ENCODE data around the gene SPATC1L.

Gene SPATC1L

DNA sequence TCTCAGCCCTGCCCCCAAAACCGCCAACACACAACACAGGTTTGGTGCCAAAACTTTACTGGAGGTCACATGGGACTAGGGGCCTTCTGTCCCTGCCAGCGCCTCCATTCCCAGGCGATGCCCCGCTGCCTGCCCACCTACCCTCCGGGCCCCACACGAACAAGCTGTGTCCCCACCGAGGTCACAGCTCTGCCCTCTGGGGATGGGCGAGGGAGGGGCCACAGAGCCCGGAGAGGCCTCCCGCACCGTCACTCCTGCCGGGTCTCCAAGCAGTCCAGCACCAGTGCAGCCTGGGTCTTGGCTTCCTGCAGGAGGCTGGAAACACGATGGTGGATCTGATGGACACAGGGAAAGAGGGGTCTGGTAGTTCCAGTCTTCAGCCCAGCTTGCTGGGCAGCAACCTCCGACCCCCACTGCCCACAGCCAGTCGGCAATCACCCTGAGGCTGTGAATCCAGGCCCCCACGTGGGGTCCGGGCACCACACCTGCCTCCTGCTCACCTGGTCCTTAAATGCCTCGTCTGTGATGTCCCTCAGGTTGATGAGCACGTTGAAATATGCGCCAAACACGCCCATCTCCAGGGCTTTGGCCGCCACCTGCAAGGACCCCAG lies 47.4 kb downstream of the SPATC1L start:
- DNase-seq (ENCODE audit: low read depth, low spot score), result no peak

DNA sequence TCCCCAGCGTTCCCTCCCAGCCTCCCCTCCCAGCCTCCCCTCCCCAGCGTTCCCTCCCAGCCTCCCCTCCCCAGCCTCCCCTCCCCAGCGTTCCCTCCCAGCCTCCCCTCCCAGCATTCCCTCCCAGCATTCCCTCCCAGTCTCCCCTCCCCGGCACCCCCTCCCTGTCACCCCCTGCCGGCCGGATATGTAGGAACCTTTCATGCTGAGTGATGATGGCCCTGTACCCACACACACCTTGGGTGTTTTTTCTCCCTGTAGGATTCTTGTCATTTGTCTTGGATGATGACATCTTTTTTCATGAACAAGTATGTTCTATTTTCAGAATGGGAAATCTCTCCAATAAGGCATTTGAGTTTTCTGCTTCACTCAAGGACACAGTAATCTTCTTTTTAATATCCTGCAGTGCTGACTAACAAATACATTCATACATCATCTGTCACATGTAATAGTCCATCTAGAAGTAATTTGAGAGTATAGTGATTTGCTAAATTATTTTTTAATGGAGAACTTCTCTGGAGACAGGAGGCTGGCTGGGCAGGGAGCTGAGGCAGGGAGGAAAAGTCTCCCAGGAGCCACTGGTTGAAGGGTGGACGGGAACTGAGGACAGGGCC lies 48.4 kb downstream of the SPATC1L start:
- no peak for DNase-seq (ENCODE audit: low read depth, low spot score)

DNA sequence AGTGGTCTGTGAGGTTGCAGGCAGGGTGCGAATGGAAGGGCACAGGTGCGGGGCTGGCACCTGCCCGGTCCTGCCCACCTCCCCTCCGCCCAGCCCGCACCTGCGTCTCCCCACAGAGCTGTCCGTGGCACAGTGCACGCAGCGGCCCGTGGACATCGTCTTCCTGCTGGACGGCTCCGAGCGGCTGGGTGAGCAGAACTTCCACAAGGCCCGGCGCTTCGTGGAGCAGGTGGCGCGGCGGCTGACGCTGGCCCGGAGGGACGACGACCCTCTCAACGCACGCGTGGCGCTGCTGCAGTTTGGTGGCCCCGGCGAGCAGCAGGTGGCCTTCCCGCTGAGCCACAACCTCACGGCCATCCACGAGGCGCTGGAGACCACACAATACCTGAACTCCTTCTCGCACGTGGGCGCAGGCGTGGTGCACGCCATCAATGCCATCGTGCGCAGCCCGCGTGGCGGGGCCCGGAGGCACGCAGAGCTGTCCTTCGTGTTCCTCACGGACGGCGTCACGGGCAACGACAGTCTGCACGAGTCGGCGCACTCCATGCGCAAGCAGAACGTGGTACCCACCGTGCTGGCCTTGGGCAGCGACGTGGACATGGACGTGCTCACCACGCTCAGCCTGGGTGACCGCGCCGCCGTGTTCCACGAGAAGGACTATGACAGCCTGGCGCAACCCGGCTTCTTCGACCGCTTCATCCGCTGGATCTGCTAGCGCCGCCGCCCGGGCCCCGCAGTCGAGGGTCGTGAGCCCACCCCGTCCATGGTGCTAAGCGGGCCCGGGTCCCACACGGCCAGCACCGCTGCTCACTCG lies 52.2 kb downstream of the SPATC1L start:
- no peak for DNase-seq (ENCODE audit: low read depth, low spot score)

DNA sequence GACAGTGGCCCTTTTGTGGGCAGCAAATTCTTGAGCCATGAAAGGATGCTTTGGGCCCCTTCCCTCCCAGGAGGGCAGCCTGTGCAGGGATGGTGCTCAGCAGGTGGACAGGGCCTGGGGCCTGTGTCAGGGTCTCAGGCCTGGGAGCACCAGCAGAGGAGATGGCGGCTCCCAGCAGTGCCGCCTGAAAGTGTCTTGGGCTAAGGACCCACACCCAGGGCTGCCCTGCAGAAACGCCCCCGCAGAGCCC lies 52.7 kb downstream of the SPATC1L start:
- DNase-seq (ENCODE audit: low read depth, low spot score), result no peak

DNA sequence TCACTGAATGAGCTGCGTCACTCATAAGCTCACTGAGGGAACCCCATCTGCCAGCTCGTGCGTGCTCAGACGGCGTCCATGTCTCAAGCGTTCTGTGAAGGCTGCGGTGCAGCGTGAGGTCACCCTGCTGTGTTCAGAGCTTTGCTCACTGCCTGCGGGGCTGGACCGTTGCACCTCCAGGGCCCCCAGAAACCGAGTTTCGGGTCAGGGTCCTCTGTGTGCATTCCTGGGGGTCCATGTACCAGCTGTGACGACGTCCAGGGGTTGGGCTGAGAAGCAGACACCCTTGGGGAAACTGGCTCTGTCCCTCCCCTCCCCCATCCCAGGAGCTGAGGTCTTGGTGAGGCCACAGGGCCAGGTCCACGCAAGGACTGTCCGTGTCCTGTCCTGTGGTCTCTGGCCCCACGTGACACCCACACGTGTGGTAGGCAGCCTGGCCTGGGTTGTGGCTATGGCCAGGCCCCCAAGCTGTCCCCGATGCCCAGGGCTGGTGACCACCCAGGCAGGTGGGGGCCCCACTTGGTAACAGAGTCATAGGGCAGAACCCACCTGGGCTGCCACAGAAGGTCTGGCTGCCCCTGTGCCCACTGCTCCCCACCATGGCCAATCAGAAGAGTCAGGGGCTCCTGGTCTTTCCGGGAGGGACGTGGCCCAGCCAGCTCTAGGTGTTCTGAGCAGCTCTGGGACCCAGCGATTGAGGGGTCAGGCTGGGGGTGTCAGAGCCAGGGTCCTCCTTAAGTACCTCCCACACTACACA lies 53.2 kb downstream of the SPATC1L start:
- no peak for DNase-seq (ENCODE audit: low read depth, low spot score)

DNA sequence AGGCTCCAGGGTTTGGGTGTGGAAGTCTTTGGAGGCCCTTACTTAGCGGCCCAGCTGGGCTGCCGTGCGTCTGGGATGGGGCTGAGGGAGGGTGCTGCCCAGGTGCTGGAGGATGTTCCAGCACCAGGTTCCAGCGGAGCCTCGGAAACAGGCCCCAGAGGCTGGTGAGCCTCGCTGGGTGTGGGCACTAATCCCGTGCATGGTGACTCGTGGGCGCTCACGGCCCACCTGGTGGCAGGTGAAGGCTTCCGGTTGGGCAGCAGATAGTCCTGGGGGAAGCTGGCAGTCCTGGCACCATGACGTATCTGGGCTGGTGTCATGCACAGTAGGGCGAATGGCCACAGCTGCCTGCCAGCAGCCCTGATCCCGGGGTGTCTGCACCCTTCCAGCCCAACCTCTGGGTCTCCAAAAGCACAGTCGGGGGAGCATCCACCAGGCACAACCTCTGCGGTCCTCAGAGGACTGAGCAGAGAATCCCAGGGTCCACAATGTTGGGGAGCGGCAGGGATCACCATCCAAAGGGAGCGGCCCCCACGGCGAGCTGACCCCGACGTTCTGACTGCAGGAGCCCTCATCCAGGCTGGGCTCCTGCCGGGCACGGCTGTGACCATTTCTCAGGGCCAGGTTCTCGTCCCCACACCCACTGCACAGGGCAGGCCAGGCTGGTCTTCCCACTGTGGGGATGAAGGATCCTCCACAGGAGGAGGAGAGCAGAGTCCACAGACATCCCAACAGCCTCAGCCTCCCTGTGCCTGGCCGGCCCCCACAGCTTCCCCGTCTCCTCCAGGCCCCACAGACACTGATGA lies 54.2 kb downstream of the SPATC1L start:
- no peak for DNase-seq (ENCODE audit: low read depth, low spot score)

DNA sequence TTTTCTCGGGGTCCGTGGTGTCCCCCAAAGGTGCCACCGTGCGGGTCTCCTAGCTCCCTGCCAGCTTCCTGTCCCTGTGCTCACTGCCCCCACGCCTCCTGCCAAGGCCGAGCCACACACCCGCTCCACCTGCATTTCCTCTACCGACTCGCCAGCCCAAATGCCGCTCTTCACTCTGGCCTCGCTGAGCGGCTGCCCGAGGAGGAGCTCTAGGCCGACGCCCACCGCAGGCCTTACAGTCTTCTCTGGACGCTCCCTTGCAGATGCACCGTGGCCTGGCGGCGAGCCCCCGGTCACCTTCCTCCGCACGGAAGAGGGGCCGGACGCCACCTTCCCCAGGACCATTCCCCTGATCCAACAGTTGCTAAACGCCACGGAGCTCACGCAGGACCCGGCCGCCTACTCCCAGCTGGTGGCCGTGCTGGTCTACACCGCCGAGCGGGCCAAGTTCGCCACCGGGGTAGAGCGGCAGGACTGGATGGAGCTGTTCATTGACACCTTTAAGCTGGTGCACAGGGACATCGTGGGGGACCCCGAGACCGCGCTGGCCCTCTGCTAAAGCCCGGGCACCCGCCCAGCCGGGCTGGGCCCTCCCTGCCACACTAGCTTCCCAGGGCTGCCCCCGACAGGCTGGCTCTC lies 55.2 kb downstream of the SPATC1L start:
- no peak for DNase-seq (ENCODE audit: low read depth, low spot score)

DNA sequence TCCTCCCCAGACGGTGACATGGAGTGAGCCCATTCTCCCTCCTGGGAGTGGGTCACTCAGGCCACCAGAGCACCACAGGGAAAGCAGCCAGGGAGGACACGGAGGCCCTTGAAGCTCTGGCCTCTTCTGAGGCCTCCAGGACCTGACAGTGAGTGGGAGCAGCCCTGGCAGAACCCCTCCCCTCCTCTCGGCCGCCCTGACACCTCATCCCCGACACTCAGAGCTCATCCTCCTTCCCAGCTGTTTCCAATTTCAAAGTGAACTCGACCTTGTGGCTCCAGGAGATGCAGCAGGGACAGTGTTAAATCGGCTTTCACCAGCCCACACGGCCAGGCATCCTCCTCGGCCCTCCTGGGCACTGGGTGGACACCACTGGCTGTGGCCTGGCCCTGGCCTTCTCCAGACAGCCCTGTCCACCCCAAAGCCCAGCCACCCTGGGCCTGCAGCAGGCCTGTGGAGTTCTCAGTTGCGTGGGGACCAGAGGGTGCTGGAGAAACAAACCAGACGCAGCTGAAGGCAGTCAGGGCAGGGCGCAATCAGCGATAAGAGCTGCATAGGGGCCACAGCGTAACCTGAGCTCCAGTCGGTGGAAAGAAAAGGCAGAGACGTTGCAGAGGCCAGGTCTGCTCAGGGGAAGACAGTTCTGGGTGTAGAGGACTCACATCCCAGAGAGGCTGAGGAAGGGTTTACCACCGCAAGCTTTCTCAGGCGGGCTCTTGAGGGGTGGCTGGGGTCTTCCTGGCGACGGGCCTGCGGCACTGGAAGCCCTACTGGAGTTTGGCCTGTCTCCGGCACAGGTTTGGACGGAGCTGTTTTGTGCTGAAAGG lies 55.9 kb downstream of the SPATC1L start:
- DNase-seq (ENCODE audit: low read depth, low spot score), result no peak

DNA sequence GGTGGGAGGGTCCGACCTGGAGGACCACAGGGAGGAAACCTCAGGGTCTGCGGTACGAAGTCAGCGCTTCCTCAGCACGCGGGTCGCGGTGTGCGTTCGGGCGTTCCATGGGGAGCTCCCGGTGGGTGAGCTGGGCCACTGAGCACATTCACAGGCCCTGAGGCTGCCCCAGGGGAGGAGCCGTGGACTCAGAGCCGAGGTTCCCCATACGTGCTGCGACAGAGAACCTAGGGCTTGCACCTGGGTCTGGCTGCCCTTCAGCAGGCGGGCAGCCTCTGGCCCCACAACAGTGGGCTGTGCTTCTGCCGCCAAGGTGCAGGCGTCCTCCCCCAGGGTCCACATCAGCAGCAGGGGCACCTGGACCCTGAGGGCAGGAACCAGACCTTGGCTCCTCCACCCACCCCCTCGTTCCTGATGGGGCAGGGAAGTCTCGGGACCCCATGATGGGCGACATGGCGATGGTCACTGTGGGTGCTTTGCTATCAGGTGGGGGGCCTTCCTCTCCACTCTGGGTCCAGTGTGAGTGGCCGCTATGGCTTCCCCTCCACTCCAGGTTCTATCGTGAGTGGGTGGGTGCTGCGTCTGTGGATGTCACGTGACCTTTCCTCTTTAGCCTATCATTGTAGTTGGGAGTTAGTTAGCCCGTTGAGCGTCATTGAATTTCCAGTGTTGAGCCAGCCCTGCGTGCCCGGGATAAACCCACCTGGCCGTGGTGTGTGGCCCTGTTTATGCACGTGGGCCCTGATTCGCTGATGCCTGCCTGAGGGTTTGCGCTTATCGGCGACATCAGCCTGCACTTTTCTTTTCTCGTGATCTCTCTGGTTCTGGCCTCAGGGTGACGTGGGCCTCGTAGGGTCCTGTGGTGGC lies 56.8 kb downstream of the SPATC1L start:
- DNase-seq (ENCODE audit: low read depth, low spot score), result no peak

DNA sequence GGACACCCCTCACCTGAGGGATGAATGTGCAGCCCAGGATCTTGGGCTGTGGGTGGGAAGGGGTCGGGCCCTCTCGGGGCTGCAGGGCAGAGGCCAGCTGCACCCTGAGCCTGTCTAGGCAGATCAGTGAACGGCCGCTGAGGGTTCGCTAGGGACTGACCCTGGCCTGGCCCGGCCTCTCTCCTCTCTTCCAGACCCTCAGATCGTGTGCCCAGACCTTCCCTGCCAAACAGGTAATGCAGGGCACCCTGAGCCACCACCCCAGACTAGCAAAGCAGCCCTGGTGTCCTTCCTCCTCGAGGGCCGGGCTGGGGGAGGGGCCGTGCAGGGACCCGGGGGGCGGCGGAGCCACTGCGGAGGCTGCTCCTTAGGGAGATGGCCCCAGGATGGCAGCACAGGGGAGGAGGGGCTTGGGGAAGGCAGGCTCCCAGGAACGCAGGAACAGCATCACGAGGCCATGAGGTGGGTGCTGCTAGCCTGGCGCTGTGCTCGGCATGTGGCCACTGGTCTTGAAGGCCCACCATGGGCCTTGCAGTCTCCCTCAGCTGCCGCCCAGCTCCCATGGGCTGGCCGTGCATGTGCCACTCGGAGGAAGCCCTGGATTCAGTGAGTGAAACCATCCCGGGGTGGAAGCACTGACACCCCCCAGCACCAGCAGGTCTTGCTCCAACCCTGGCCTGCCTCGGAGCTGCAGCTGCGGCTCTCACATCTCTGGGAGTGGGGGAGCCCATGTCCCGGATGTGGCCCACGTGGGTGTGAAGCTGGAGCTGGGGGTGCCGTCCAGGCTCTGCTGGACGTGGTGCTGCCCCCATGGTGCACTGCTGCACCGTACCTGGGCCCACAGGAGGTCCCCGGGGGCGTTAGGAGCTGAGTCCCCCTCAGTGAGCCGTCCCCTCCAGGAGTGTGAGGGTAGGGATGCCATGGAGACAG lies 57.7 kb downstream of the SPATC1L start:
- no peak for DNase-seq (ENCODE audit: low read depth, low spot score)

DNA sequence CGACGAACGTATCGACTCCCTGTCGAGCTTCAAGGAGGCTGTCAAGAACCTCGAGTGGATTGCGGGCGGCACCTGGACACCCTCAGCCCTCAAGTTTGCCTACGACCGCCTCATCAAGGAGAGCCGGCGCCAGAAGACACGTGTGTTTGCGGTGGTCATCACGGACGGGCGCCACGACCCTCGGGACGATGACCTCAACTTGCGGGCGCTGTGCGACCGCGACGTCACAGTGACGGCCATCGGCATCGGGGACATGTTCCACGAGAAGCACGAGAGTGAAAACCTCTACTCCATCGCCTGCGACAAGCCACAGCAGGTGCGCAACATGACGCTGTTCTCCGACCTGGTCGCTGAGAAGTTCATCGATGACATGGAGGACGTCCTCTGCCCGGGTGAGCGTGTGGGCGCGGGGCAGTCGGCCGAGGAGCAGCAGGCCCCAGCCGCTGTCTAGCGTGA lies 58.4 kb downstream of the SPATC1L start:
- DNase-seq (ENCODE audit: low read depth, low spot score), result no peak

DNA sequence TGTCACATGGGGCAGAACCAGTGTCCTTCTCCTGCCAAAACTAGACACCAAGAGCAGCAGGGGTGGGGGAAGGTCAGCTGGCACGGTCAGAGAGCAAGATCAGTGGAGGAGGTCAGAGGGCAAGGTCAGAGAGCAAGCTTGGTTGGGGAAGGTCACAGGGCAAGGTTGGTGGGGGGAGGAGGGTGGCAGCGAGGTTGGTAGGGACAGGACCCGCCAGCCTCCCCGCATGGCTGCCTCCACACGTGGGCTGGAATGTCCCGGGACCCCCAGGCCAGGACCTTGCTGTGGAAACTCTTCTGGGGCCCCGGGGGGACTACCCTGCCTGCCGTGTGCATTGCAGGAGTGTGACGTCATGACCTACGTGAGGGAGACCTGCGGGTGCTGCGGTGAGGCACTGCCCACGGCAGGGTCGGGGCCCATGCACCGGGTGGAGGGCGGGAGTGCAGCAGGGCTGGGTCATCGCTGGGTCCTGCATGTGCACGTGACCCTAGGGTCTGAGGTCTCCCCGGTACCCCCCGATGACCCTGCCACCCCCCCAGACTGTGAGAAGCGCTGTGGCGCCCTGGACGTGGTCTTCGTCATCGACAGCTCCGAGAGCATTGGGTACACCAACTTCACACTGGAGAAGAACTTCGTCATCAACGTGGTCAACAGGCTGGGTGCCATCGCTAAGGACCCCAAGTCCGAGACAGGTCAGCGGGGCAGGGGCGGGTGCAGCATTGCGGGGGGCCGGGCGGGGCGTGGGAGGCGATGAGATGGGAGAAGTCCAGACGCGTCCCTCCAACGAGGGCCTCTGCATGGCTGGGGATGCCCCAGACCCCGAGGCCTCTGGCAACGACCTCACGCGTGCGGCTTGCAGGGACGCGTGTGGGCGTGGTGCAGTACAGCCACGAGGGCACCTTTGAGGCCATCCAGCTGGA lies 59.1 kb downstream of the SPATC1L start:
- DNase-seq (ENCODE audit: low read depth, low spot score), result no peak

DNA sequence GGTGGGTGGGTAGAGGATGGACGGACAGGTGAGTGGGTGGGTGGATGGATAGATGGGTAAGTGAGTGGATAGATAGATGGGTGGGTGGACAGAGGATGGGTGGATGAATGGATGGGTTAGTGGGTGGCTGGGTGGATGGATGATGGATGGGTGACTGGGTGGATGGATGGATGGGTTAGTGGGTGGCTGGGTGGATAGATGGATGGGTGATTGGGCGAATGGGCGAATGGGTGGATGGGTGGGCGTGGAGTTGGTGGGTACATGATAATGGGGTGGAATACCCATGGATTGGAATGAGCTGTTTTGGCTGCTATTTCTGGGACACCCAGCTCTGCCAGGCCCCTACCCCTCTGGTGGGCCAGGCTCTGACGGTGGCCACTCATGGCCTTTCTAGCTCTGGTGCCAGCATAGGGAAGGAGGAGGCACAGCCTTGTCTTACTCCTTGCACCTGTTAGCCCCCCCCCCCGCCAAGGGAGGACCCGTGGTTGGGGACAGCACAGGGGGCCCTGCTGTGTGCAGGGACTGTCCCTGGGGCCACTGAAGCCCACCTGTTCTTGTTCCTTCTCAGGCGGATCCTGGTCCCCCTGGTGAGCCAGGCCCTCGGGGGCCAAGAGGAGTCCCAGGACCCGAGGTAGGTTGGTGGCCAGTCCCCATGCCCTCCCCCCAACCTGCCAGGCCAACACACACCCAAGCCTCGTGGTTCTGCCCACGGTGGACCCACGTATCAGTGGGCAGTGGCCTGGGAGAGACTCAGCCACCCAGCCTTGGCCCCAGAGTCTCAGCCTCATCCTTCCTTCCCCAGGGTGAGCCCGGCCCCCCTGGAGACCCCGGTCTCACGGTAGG lies 60.0 kb downstream of the SPATC1L start:
- no peak for DNase-seq (ENCODE audit: low read depth, low spot score)

DNA sequence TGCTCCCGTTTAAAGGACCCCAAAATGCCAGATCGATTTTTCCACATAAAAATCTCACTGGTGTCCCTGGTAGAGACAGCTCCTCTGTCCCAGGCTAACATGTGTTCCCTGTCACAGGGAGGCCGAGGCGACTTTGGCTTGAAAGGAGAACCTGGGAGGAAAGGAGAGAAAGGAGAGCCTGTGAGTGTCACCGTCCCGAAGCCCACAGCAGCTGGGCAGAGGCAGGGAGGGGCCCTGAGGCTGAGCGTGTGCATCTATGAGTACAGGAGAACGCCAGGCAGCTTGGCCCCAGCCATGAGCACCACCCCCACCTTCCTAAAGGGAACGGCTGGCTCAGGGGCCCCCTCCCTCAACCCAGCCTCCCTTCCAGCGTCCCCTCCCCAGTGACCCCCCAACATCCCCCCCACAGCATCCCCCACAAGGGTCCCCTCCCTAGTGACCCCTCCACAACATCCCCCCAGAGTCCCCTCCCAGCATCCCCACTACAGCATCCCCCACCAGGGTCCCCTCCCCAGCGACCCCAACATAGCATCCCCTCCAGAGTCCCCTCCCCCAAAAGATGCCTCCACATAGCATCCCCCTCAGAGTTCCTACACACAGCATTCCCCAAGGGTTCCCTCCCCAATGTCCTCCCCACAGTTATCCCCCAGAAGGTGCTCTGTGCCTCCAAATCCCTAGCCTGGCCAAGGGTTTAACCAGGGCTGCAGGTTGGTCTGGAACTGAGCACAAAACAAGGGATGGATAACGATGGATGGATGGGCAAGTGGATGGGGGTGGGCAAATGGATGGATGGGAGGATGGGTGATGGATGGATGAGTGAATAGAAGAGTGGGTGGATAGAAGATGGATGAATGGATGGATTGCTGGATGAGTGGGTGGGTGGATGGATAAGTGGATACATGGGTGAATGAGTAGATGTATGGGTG lies 61.2 kb downstream of the SPATC1L start:
- DNase-seq (ENCODE audit: low read depth, low spot score), result no peak

DNA sequence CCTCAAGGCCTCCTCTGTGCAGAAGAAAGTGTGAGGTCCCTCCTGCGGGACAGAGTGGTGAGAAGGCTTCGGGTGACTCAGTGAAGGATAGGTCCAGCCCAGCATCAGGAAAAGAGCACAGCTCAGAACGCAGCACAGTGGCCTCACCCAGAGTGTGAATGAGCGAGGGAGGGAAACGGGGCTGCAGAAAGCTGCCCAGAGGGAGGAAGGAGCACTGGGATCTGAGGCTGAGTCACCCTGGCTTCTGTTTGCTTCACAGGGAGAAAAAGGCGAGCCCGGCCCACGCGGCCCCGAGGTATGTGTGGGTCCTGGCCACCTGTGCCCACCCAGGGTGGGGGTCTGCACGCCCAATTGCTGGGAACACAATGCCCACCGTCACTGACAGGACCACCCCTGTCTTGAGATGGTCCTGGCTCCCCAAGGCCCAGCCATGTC lies 62.0 kb downstream of the SPATC1L start:
- DNase-seq (ENCODE audit: low read depth, low spot score), result no peak
